ENCODE measurements around the gene TSPAN5. TPM values are rescaled to one million over a fixed set of nuclear protein-coding genes. Genes with fewer than 3 reads are reported as not detected.

Gene TSPAN5
- total RNA-seq, 2 experiments from 2014 or later = 25.0 to 27.8 TPM

GRCh38 chr4:98615991-98616390, 42.4 kb downstream of the TSPAN5 start:
- Mint-ChIP-seq H3K4me1 (peaks cover 23% of the 10 kb centered on the region), H3K36me3 (peaks cover 2% of the 10 kb centered on the region), H3K27me3 (no peaks in the 10 kb centered on the region), H3K27ac (no peak overlapping the region), H3K9me3 (ENCODE audit: low read depth) (no peaks in the 10 kb centered on the region), H3K4me3 (no peak overlapping the region)
- ATAC-seq (no peak), DNase-seq (no peak)
- CTCF ChIA-PET = no interaction called here

- H3K4me3 Mint-ChIP-seq = no peak overlapping the region
- CTCF ChIA-PET = no interaction called here
- no peaks in the 10 kb centered on the region for H3K27me3 Mint-ChIP-seq
- ATAC-seq (no peak), DNase-seq (no peak)
- no peak overlapping the region for H3K27ac Mint-ChIP-seq
- peaks cover 2% of the 10 kb centered on the region for H3K36me3 Mint-ChIP-seq
- peaks cover 20% of the 10 kb centered on the region for H3K4me1 Mint-ChIP-seq
- no peaks in the 10 kb centered on the region for H3K9me3 Mint-ChIP-seq (ENCODE audit: low read depth)
Observed at GRCh38 chr4:98614662-98615061, 43.7 kb downstream of the TSPAN5 start.

- CTCF ChIA-PET = no interaction called here
- Mint-ChIP-seq H3K27me3 (no peaks in the 10 kb centered on the region), H3K4me1 (peaks cover 24% of the 10 kb centered on the region), H3K9me3 (ENCODE audit: low read depth) (no peaks in the 10 kb centered on the region), H3K36me3 (peaks cover 2% of the 10 kb centered on the region), H3K27ac (no peak overlapping the region), H3K4me3 (no peak overlapping the region)
- DNase-seq = no peak
- ATAC-seq = no peak
Observed at GRCh38 chr4:98614094-98614493, 44.3 kb downstream of the TSPAN5 start.

GRCh38 chr4:98613453-98614075, 44.8 kb downstream of the TSPAN5 start:
- Mint-ChIP-seq H3K27ac (no peak overlapping the region), H3K27me3 (no peaks in the 10 kb centered on the region), H3K4me3 (no peak overlapping the region), H3K36me3 (peaks cover 2% of the 10 kb centered on the region), H3K9me3 (ENCODE audit: low read depth) (no peaks in the 10 kb centered on the region), H3K4me1 (peaks cover 29% of the 10 kb centered on the region)
- no peak for ATAC-seq
- no peak for DNase-seq
- CTCF ChIA-PET = no interaction called here

- H3K9me3 Mint-ChIP-seq (ENCODE audit: low read depth) = no peaks in the 10 kb centered on the region
- CTCF ChIA-PET = no interaction called here
- no peak overlapping the region for H3K27ac Mint-ChIP-seq
- ATAC-seq (no peak), DNase-seq (no peak)
- H3K4me1 Mint-ChIP-seq = peaks cover 30% of the 10 kb centered on the region
- no peak overlapping the region for H3K4me3 Mint-ChIP-seq
- peaks cover 1% of the 10 kb centered on the region for H3K36me3 Mint-ChIP-seq
- no peaks in the 10 kb centered on the region for H3K27me3 Mint-ChIP-seq
Observed at GRCh38 chr4:98612318-98613250, 45.8 kb downstream of the TSPAN5 start.

- CTCF ChIA-PET = no interaction called here
- peaks cover 1% of the 10 kb centered on the region for H3K36me3 Mint-ChIP-seq
- ATAC-seq (no peak), DNase-seq (no peak)
- H3K4me1 Mint-ChIP-seq = peaks cover 26% of the 10 kb centered on the region
- H3K9me3 Mint-ChIP-seq (ENCODE audit: low read depth) = no peaks in the 10 kb centered on the region
- no peak overlapping the region for H3K27ac Mint-ChIP-seq
- no peak overlapping the region for H3K4me3 Mint-ChIP-seq
- H3K27me3 Mint-ChIP-seq = no peaks in the 10 kb centered on the region
Observed at GRCh38 chr4:98611677-98612317, 46.6 kb downstream of the TSPAN5 start.

- H3K27me3 Mint-ChIP-seq = no peaks in the 10 kb centered on the region
- no peak overlapping the region for H3K4me3 Mint-ChIP-seq
- H3K36me3 Mint-ChIP-seq = peaks cover 1% of the 10 kb centered on the region
- DNase-seq = no peak
- peaks cover 26% of the 10 kb centered on the region for H3K4me1 Mint-ChIP-seq
- no peak overlapping the region for H3K27ac Mint-ChIP-seq
- H3K9me3 Mint-ChIP-seq (ENCODE audit: low read depth) = no peaks in the 10 kb centered on the region
- CTCF ChIA-PET = no interaction called here
- ATAC-seq = no peak
Observed at GRCh38 chr4:98610926-98611676, 47.3 kb downstream of the TSPAN5 start.

- Mint-ChIP-seq H3K9me3 (ENCODE audit: low read depth) (no peaks in the 10 kb centered on the region), H3K27ac (no peak overlapping the region), H3K4me3 (no peak overlapping the region), H3K27me3 (peaks cover 2% of the 10 kb centered on the region), H3K36me3 (peaks cover 4% of the 10 kb centered on the region), H3K4me1 (peaks cover 26% of the 10 kb centered on the region)
- no peak for ATAC-seq
- no peak for DNase-seq
- CTCF ChIA-PET = no interaction called here
Observed at GRCh38 chr4:98610431-98610830, 48.0 kb downstream of the TSPAN5 start.

GRCh38 chr4:98609934-98610333, 48.5 kb downstream of the TSPAN5 start:
- peaks cover 2% of the 10 kb centered on the region for H3K27me3 Mint-ChIP-seq
- no peak overlapping the region for H3K4me3 Mint-ChIP-seq
- ATAC-seq = no peak
- peaks cover 26% of the 10 kb centered on the region for H3K4me1 Mint-ChIP-seq
- no peaks in the 10 kb centered on the region for H3K9me3 Mint-ChIP-seq (ENCODE audit: low read depth)
- H3K36me3 Mint-ChIP-seq = peaks cover 3% of the 10 kb centered on the region
- CTCF ChIA-PET = no interaction called here
- no peak for DNase-seq
- H3K27ac Mint-ChIP-seq = no peak overlapping the region

- H3K4me3 Mint-ChIP-seq = no peak overlapping the region
- peaks cover 36% of the 10 kb centered on the region for H3K4me1 Mint-ChIP-seq
- H3K27ac Mint-ChIP-seq = no peak overlapping the region
- CTCF ChIA-PET = no interaction called here
- no peaks in the 10 kb centered on the region for H3K9me3 Mint-ChIP-seq (ENCODE audit: low read depth)
- peaks cover 7% of the 10 kb centered on the region for H3K36me3 Mint-ChIP-seq
- H3K27me3 Mint-ChIP-seq = peaks cover 2% of the 10 kb centered on the region
- no peak for DNase-seq
- ATAC-seq = no peak
Observed at GRCh38 chr4:98608356-98608755, 50.1 kb downstream of the TSPAN5 start.

GRCh38 chr4:98606894-98607293, 51.5 kb downstream of the TSPAN5 start:
- CTCF ChIA-PET = interaction anchor here (1.4 to 1.5 kb wide), 2 partner anchors 12 to 139 kb away, joined by 3 to 7 read pairs; no protein-coding TSS in a partner anchor
- Mint-ChIP-seq H3K9me3 (ENCODE audit: low read depth) (no peaks in the 10 kb centered on the region), H3K27ac (no peak overlapping the region), H3K27me3 (peaks cover 2% of the 10 kb centered on the region), H3K4me1 (peaks cover 43% of the 10 kb centered on the region), H3K4me3 (no peak overlapping the region), H3K36me3 (peaks cover 7% of the 10 kb centered on the region)
- DNase-seq (no peak), ATAC-seq (no peak)

- H3K4me1 Mint-ChIP-seq = peaks cover 54% of the 10 kb centered on the region
- peaks cover 8% of the 10 kb centered on the region for H3K9me3 Mint-ChIP-seq (ENCODE audit: low read depth)
- no peak overlapping the region for H3K27ac Mint-ChIP-seq
- H3K4me3 Mint-ChIP-seq = no peak overlapping the region
- H3K36me3 Mint-ChIP-seq = peaks cover 24% of the 10 kb centered on the region
- H3K27me3 Mint-ChIP-seq = peaks cover 2% of the 10 kb centered on the region
- ATAC-seq (no peak), DNase-seq (no peak)
- CTCF ChIA-PET = interaction anchor here (1.1 kb wide), 1 partner anchor 23 kb away, joined by 3 read pairs; no protein-coding TSS in a partner anchor
Observed at GRCh38 chr4:98605216-98605615, 53.2 kb downstream of the TSPAN5 start.

- ATAC-seq = no peak
- CTCF ChIA-PET = no interaction called here
- DNase-seq = no peak
- H3K36me3 Mint-ChIP-seq = peaks cover 27% of the 10 kb centered on the region
- no peak overlapping the region for H3K27ac Mint-ChIP-seq
- H3K27me3 Mint-ChIP-seq = peaks cover 2% of the 10 kb centered on the region
- peaks cover 10% of the 10 kb centered on the region for H3K9me3 Mint-ChIP-seq (ENCODE audit: low read depth)
- H3K4me1 Mint-ChIP-seq = peaks cover 54% of the 10 kb centered on the region
- no peak overlapping the region for H3K4me3 Mint-ChIP-seq
Observed at GRCh38 chr4:98604723-98605122, 53.7 kb downstream of the TSPAN5 start.
